Measurements from ENCODE around the gene PXMP2.

PXMP2 gene

DNA sequence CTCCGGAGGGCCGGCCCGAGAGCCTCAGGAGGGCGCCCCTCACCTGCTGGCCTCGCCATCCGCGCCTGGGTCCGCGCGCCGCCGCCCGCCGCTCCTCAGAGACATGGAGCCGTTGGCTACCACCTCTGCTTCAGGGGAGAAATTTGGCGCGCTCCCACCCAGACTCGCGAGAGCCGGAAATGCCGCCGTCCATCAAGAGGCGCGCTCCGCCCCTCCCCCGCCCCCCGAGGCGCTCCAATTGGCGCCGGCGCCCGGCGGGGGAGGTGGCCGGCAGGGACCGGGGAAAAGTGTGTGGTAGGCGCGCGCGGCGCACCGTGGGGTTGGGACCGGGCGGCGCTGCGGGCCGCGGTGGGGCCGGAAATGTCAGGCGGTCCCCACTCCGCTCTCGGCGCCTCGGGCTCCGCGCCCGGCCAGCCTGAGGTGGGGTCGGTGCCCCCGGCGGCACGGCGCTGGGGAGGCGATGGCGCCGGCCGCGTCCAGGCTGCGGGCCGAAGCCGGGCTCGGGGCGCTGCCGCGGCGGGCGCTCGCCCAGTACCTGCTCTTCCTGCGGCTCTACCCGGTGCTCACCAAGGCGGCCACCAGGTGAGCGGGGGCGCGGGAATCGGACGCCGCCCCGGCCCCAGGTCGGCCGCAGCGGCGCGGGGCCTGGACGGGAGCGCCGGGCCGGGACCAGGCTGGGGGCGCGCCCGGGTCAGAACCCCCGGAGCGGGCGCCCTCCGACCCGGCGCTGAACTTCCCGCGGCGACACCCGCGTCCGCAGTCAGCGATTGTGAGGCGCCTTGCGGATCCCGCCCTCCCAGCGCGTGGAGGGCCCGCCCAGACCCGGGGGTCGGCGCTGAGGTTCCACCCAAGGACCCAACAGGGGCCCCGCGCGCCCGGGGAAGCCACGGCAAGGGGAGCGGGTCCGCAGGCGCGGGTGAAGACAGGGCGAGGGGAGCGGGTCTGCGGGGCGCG is at the start of gene PXMP2, which contains the start of gene POLE:
TSS of gene PXMP2 (plus strand) at position 377 of the 954 bp plus-strand sequence. CDS start at position 461, 84 bp downstream.
TSS of gene POLE (minus strand) at position 132 of the 954 bp plus-strand sequence. CDS start at position 105, 27 bp downstream.
- H3K36me3 ChIP-seq (ENCODE audit: control insufficient read depth, insufficient read depth, low read length), result no peaks in the 10 kb centered on the region
- H3K4me3 ChIP-seq (ENCODE audit: low read depth, low read length), result peak within 1 kb of the TSS; percentile 52
- H3K9ac ChIP-seq (ENCODE audit: low read depth, low read length), result peak within 1 kb of the TSS; percentile 70
- H3K4me1 ChIP-seq (ENCODE audit: control insufficient read depth, insufficient read depth, low read length), result no peaks in the 10 kb centered on the region
- H3K9me3 ChIP-seq (ENCODE audit: control insufficient read depth, insufficient read depth, low read length), result no peaks in the 10 kb centered on the region
- peaks cover 11% of the 10 kb centered on the region for H3K27me3 ChIP-seq (ENCODE audit: control insufficient read depth, insufficient read depth, low read length)

DNA sequence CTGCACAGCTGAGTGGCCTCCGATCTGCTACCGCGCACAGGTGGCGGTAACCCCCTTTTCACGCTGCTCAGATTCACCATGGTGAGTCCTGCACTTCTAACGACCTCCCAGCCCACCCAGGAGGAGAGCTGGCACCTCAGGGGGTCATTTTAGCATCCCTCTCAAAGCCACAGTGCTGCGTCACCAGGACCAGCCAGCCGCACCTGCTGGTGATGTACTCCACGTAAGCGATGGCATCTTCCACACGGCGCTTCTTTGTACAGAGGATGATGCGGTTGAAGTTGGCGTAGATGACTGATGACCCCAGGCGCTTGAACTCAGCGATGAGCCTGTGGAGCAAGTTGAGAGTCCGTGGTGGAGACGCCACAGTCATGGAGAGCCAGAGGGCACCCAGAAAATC is 49.6 kb upstream of the PXMP2 start:
- Histone ChIP-seq H3K9ac (ENCODE audit: low read depth, low read length) (no peak overlapping the region), H3K4me3 (ENCODE audit: low read depth, low read length) (no peak overlapping the region), H3K9me3 (ENCODE audit: control insufficient read depth, insufficient read depth, low read length) (no peaks in the 10 kb centered on the region), H3K27me3 (ENCODE audit: control insufficient read depth, insufficient read depth, low read length) (no peaks in the 10 kb centered on the region), H3K4me1 (ENCODE audit: control insufficient read depth, insufficient read depth, low read length) (peaks cover 2% of the 10 kb centered on the region), H3K36me3 (ENCODE audit: control insufficient read depth, insufficient read depth, low read length) (peaks cover 81% of the 10 kb centered on the region)

DNA sequence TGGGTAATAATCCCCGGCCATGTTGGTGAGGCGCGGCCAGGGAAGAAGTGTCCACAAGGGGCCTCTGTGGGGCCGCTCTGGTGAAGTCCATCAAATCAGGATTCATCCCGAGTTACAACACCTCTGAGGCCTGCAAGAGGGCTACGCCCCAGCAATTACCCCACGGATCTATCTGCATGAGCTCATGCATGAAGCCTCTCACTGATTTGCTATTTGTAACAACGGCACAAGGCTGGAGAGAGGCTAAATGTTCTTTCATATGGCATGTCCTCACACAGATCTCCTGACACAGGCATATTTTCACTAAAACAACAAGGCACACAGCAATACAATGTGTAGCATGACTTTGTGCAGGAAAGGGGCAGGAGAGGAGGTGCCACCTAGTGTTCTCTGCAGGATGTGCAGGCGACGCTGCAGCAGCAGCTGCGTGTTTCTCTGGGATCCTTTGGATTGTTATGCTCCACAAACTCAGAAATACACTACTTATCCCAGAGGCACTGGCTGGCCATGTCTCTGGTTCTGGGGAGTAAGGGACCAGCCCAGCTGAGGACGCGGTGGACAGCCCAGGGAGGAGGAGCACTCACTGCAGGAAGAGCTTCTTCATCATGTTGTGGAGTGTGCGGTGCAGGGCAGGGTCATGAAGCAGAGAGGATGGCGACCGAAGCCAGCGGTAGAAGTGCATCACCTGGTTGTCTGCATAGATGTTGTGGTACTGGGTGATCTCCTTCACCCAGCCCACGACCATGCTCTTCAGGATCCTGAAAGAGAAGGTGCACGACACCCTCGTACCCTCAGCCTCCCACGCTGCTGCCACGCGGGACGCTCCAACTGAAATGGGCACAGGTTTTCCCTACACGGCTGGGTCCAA is 48.6 kb upstream of the PXMP2 start:
- Histone ChIP-seq H3K9ac (ENCODE audit: low read depth, low read length) (no peak overlapping the region), H3K36me3 (ENCODE audit: control insufficient read depth, insufficient read depth, low read length) (peaks cover 86% of the 10 kb centered on the region), H3K4me1 (ENCODE audit: control insufficient read depth, insufficient read depth, low read length) (peaks cover 2% of the 10 kb centered on the region), H3K4me3 (ENCODE audit: low read depth, low read length) (no peak overlapping the region), H3K9me3 (ENCODE audit: control insufficient read depth, insufficient read depth, low read length) (no peaks in the 10 kb centered on the region), H3K27me3 (ENCODE audit: control insufficient read depth, insufficient read depth, low read length) (no peaks in the 10 kb centered on the region)

DNA sequence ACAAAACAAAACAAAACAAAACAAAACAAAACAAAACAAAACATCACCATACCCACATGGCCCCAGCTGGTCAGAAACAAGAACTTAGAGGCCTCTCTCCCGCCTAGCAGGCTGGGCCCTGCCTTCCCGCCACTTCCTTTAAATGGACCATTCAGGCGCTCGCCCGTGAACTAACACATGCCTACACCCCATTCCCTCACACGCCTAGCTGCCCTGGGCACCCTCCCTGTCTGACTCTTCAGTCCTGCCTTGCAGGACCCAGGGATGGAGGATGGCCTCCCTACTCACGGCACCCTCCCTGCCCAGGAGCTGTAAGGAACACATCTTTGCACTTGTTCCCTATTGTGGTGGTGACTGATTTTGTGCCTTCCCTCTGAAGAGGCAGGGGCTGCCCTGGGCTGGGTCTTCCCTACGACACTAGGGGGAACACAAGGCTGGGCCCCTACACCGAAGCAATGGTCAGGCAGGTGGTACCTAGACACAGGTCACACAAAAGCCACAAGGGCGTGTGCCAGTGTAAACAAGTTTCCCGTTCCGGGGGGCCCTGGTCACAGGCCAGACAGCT is 47.3 kb upstream of the PXMP2 start:
- Histone ChIP-seq H3K27me3 (ENCODE audit: control insufficient read depth, insufficient read depth, low read length) (no peaks in the 10 kb centered on the region), H3K4me3 (ENCODE audit: low read depth, low read length) (no peak overlapping the region), H3K4me1 (ENCODE audit: control insufficient read depth, insufficient read depth, low read length) (peaks cover 2% of the 10 kb centered on the region), H3K36me3 (ENCODE audit: control insufficient read depth, insufficient read depth, low read length) (peaks cover 78% of the 10 kb centered on the region), H3K9me3 (ENCODE audit: control insufficient read depth, insufficient read depth, low read length) (no peaks in the 10 kb centered on the region), H3K9ac (ENCODE audit: low read depth, low read length) (no peak overlapping the region)

DNA sequence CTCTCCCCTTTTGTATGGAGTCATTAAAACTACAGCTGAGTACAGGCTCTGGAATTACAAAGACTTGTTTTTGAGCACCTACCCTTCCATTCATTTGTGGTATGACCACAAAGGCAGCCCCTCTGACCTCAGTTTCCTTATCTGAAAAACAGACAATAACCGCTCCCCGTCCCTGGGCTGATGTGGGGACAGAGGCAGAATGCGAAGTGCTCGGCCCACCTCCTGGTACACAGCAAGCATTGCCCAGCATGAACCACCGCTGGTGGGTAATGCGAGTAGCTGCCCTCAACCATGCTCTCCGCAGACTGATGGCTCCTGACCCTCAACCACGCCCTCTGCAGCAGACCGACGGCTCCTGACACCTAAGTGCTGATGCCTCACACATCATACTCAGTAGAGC is 46.5 kb upstream of the PXMP2 start:
- H3K9me3 ChIP-seq (ENCODE audit: control insufficient read depth, insufficient read depth, low read length), result no peaks in the 10 kb centered on the region
- peaks cover 74% of the 10 kb centered on the region for H3K36me3 ChIP-seq (ENCODE audit: control insufficient read depth, insufficient read depth, low read length)
- H3K9ac ChIP-seq (ENCODE audit: low read depth, low read length), result no peak overlapping the region
- H3K4me3 ChIP-seq (ENCODE audit: low read depth, low read length), result no peak overlapping the region
- H3K27me3 ChIP-seq (ENCODE audit: control insufficient read depth, insufficient read depth, low read length), result no peaks in the 10 kb centered on the region
- H3K4me1 ChIP-seq (ENCODE audit: control insufficient read depth, insufficient read depth, low read length), result peaks cover 2% of the 10 kb centered on the region

DNA sequence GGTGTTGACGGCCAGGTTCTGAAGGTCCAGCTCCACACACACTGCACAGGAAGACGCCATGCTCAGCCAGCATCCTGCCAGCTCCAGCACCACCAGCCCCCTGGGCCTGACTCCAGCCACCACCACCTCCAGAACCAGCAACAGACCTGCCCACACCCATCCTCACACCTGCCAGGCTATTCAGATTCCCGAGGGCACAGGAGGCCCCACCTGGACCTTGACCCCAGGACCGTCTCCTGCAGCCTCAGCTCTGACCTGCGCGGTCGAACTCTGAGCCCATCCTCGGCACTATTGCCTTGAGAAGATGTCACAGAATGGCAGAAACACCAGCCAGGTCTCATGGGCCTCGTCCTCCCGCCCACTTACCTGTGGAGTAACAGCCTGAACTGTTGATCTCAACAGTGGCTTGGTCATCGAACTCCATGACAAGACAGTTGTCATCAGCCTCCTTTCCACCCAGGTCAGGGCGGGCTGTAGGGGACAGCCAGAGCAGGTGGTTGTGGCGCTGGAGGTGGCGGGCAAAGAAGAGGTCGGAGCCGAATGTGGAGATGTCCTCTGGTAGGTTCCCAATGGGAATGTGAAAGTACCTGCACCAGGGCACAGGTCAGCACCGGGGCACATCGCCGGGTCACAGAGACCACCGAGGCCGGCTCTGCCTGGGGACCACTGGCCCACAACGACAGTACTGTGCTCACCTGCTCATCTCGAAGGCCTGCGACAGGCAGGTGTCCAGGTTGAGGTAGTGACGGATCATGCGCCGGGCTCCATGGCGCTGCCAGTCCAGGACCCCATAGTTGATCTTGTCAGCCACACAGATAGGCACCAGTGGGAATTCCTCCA is 45.4 kb upstream of the PXMP2 start:
- Histone ChIP-seq H3K9me3 (ENCODE audit: control insufficient read depth, insufficient read depth, low read length) (no peaks in the 10 kb centered on the region), H3K36me3 (ENCODE audit: control insufficient read depth, insufficient read depth, low read length) (peaks cover 71% of the 10 kb centered on the region), H3K4me3 (ENCODE audit: low read depth, low read length) (no peak overlapping the region), H3K9ac (ENCODE audit: low read depth, low read length) (no peak overlapping the region), H3K4me1 (ENCODE audit: control insufficient read depth, insufficient read depth, low read length) (peaks cover 2% of the 10 kb centered on the region), H3K27me3 (ENCODE audit: control insufficient read depth, insufficient read depth, low read length) (no peaks in the 10 kb centered on the region)

DNA sequence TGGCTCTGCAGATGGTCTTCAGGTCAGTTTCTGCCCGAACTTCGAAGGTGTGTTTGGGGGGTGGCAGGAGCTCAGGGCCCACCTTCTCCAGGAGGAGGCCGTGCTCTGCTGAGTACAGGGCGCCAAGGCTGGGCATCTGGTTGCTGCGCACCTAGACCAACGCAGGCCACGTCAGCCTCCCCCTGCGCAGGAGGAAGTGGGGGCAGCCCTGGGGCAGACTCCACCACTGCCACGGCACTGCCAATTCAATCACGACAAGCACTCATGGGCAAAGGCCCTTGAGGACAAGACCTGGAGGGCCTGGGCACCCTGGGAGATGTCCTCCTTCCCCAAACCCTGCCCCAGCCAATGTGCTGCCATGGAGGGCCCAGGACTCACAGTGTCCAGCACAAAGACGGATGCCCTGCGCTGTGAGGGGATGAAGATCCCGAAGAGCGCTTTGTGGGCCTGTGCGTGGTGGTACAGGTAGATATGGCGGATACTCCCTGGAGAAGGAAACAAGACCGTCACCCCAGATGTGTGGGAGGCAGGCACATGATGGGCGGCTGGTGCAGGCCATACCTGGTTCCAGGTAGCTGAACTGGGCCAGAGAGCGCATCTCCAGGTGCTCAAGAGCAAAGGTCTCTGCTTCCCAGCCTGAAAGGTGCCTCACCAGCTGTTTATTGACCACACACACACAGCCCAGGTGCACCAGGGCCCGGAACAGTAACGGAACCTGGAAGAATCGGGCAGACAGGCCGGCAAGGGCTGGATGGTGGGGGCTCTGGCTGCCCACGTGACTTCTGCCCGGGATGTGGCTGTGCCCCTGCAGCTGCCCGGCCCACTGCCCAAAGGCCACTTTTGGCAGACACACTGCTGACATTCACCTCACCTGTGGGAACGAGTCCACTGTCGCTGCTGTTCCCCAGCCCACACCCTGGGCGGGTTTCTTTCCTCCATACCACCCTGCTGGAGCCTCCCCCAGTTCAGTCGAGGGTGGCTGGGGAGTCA is 44.2 kb upstream of the PXMP2 start:
- H3K4me1 ChIP-seq (ENCODE audit: control insufficient read depth, insufficient read depth, low read length), result peaks cover 2% of the 10 kb centered on the region
- no peak overlapping the region for H3K9ac ChIP-seq (ENCODE audit: low read depth, low read length)
- no peaks in the 10 kb centered on the region for H3K27me3 ChIP-seq (ENCODE audit: control insufficient read depth, insufficient read depth, low read length)
- peaks cover 67% of the 10 kb centered on the region for H3K36me3 ChIP-seq (ENCODE audit: control insufficient read depth, insufficient read depth, low read length)
- H3K4me3 ChIP-seq (ENCODE audit: low read depth, low read length), result no peak overlapping the region
- H3K9me3 ChIP-seq (ENCODE audit: control insufficient read depth, insufficient read depth, low read length), result no peaks in the 10 kb centered on the region

DNA sequence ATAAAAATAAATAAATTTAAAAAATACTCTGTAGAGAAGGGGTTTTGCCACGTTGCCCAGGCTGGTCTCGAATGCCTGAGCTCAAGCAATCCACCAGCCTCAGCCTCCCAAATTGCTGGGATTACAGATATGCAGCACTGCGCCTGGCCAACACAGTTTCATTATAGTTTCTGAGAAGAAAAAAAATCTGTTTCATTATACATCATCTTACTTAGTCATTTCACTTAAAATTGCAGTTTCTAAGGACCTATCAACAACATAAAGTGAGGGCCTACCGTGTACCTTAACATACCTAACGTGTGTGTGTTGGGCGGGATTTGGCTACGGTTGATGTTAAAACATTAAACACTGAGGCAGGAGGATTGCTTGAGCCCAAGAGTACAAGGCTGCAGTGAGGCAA is 40.5 kb upstream of the PXMP2 start:
- Histone ChIP-seq H3K36me3 (ENCODE audit: control insufficient read depth, insufficient read depth, low read length) (peaks cover 61% of the 10 kb centered on the region), H3K9me3 (ENCODE audit: control insufficient read depth, insufficient read depth, low read length) (no peaks in the 10 kb centered on the region), H3K4me1 (ENCODE audit: control insufficient read depth, insufficient read depth, low read length) (no peaks in the 10 kb centered on the region), H3K4me3 (ENCODE audit: low read depth, low read length) (no peak overlapping the region), H3K9ac (ENCODE audit: low read depth, low read length) (no peak overlapping the region), H3K27me3 (ENCODE audit: control insufficient read depth, insufficient read depth, low read length) (no peaks in the 10 kb centered on the region)

DNA sequence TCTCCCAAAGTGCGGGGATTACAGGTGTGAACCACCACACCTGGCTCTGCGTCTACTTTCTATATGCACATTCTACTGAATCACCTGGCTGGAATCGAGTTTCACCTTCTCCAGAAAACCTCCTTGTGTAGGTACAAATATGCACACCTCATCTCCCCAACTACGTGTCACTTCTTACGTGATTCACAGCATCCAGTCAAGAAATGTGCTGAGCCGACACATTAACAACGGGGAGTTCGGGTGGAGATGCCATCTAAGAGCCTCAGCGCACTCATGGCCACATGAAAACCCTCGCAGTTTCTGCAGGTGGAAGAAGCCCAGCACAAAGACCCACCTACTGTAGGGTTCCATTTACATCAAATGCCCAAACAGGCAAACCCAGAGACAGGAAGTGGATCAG is 39.5 kb upstream of the PXMP2 start:
- Histone ChIP-seq H3K9me3 (ENCODE audit: control insufficient read depth, insufficient read depth, low read length) (no peaks in the 10 kb centered on the region), H3K4me1 (ENCODE audit: control insufficient read depth, insufficient read depth, low read length) (no peaks in the 10 kb centered on the region), H3K4me3 (ENCODE audit: low read depth, low read length) (no peak overlapping the region), H3K27me3 (ENCODE audit: control insufficient read depth, insufficient read depth, low read length) (no peaks in the 10 kb centered on the region), H3K36me3 (ENCODE audit: control insufficient read depth, insufficient read depth, low read length) (peaks cover 56% of the 10 kb centered on the region), H3K9ac (ENCODE audit: low read depth, low read length) (no peak overlapping the region)

DNA sequence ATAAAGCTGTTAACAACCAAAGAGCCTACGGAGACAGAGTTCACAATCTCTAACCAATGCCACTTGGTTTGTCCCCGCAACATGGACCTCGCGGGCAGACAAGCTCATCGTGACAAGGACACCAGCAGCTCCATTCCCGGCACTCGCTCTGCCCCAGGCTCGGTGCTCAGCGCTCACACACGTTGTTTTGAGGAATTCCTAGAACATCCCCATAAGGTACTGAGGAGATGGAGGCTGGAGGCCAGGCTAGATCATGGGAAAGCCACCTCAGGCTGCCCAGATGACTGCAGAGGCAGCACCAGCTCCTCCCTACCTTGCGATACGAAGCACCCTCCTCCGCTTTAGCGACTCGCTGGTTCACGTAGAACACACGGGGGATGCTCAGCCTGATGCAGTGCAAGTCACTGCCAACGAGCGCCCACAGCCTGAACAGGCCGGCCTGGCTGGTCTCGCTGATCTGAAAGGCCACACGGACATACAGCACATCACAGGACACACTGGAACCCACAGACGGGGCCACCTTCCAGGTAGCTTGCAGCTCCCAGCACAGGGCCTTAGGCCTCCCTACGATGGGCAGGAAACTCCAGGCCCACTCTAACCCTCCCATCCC is 38.7 kb upstream of the PXMP2 start:
- H3K36me3 ChIP-seq (ENCODE audit: control insufficient read depth, insufficient read depth, low read length), result peaks cover 47% of the 10 kb centered on the region
- H3K4me3 ChIP-seq (ENCODE audit: low read depth, low read length), result no peak overlapping the region
- H3K27me3 ChIP-seq (ENCODE audit: control insufficient read depth, insufficient read depth, low read length), result no peaks in the 10 kb centered on the region

More for the DNA sequence above, 38.7 kb upstream of the PXMP2 start:
- Histone ChIP-seq H3K9ac (ENCODE audit: low read depth, low read length) (no peak overlapping the region), H3K4me1 (ENCODE audit: control insufficient read depth, insufficient read depth, low read length) (no peaks in the 10 kb centered on the region), H3K9me3 (ENCODE audit: control insufficient read depth, insufficient read depth, low read length) (no peaks in the 10 kb centered on the region)

Measured in iPS-15b (cell line).